ENCODE data around the gene SKOR1. TPM values are rescaled to one million over a fixed set of nuclear protein-coding genes. Genes with fewer than 3 reads are reported as not detected.

The SKOR1 gene
- total and polyA plus RNA-seq, 3 donors from 2014 or later = 1.1 to 2.2 (median 1.3) TPM

DNA sequence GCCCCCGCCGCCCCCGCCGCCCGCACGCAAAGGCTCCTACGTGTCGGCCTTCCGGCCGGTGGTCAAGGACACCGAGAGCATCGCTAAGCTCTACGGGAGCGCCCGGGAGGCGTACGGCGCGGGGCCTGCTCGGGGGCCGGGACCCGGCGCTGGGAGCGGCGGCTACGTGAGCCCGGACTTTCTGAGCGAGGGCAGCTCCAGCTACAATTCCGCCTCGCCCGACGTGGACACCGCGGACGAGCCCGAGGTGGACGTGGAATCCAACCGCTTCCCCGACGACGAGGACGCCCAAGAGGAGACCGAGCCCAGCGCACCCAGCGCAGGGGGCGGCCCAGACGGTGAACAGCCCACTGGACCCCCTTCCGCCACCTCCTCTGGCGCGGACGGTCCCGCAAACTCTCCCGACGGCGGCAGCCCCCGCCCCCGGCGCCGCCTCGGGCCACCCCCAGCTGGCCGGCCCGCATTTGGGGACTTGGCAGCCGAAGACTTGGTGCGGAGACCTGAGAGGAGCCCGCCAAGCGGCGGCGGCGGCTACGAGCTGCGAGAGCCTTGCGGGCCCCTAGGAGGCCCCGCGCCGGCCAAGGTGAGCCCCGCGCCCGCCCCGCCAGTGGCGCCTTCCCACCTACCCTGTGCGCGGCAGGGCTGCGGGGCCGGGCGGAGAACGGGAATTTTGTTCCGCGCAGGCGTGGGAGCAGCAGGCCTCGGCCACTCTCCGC is 2.4 kb downstream of the SKOR1 start:
- Histone ChIP-seq H3K4me3 (peak overlapping the region in 1 of 2 donors; percentile 30), H3K27ac (no peak overlapping the region), H3K27me3 (peaks cover 7% of the 10 kb centered on the region), H3K4me1 (peaks cover 11% of the 10 kb centered on the region), H3K36me3 (ENCODE audit: low read depth, missing control alignments) (no peaks in the 10 kb centered on the region), H3K9me3 (no peaks in the 10 kb centered on the region)
- 3 to 5% methylated on average over 33 to 64 of the region's 91 CpGs for WGBS, 2 donors
- no peak for DNase-seq
- TF ChIP-seq, protein P1, sequence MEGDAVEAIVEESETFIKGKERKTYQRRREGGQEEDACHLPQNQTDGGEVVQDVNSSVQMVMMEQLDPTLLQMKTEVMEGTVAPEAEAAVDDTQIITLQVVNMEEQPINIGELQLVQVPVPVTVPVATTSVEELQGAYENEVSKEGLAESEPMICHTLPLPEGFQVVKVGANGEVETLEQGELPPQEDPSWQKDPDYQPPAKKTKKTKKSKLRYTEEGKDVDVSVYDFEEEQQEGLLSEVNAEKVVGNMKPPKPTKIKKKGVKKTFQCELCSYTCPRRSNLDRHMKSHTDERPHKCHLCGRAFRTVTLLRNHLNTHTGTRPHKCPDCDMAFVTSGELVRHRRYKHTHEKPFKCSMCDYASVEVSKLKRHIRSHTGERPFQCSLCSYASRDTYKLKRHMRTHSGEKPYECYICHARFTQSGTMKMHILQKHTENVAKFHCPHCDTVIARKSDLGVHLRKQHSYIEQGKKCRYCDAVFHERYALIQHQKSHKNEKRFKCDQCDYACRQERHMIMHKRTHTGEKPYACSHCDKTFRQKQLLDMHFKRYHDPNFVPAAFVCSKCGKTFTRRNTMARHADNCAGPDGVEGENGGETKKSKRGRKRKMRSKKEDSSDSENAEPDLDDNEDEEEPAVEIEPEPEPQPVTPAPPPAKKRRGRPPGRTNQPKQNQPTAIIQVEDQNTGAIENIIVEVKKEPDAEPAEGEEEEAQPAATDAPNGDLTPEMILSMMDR (IDR thresholded peaks at IDR 0.05) = no peak
- no peak for TF ChIP-seq POLR2A (IDR thresholded peaks at IDR 0.05)
- intact Hi-C loops (cut with DNase I; ENCODE audit: low total_unique reads) = no loop called here

DNA sequence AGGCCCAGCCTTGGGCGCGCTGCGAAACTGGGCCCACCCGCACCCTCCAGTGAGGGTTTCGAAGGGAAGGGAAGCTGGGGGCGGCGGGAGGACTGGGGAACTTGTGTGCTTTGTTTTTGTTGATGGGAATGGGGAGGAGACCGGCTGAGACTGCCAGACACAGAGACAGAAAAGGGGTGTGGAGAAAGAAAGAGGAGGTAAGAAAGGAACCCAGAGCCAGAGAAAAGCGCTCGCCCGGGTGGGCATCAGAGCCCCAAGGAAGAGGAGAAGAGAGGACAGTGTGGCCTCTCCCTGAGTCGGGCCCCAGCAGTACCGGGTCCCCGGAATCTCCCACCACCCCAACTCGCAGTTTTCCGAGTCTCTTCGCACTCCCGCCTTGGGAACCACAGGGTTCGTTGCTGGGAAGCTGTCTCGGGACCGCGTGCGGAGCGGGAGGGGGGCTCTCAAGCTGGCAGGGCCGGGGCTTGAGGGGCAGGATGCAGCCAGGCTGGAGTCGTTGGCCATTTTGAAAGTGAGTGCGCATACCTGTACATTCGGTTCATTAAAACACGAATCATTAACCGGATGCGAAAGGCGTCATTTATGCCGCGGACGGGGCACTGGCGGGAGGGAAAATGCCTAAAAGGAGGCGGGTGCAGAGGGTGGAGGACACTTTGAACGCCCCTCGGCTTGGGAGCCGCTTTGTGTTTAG is 3.1 kb downstream of the SKOR1 start:
- Histone ChIP-seq H3K4me3 (peak overlapping the region in 1 of 2 donors; percentile 30), H3K36me3 (ENCODE audit: low read depth, missing control alignments) (no peaks in the 10 kb centered on the region), H3K27me3 (peaks cover 7% of the 10 kb centered on the region), H3K9me3 (no peaks in the 10 kb centered on the region), H3K4me1 (peaks cover 11% of the 10 kb centered on the region), H3K27ac (no peak overlapping the region)
- TF ChIP-seq, protein P1 (IDR thresholded peaks at IDR 0.05) = no peak
- TF ChIP-seq POLR2A (IDR thresholded peaks at IDR 0.05) = no peak
- 11% methylated on average over 38 to 40 of the region's 40 CpGs for WGBS, 2 donors
- no peak for DNase-seq
- intact Hi-C loops (cut with DNase I; ENCODE audit: low total_unique reads) = no loop called here

DNA sequence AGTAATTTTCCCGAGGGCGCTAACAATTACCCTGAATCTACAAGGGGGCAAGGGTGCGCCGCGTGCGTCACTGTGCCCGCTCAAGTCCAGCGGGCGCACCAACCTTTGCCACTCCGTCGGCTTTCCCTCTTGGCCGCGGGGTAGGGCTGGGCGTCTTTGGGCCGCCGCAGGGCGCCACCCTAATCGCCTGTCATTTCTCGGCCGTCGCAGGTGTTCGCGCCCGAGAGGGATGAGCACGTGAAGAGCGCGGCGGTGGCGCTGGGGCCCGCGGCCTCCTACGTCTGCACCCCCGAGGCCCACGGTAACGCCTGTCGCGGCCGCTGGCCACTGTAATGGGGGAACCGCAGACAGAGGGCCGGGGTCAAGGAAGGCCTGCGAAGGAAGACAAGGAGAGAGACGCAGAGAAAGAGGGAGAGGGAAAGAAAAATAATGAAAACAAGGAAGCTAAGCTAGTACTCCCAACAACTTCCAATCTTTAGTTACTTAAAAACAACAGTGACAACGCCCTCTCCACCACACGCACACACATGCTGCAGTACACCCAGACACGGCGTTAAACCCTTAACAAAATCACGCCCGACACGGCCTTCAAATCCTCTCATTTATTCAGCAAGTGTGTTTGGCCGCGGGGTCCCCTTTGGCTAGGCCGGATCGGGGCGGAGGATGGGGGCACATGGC is 3.8 kb downstream of the SKOR1 start:
- no peak for DNase-seq
- no peak overlapping the region for H3K4me3 ChIP-seq
- no peak overlapping the region for H3K27ac ChIP-seq
- no peaks in the 10 kb centered on the region for H3K9me3 ChIP-seq
- H3K27me3 ChIP-seq = peaks cover 7% of the 10 kb centered on the region
- no peaks in the 10 kb centered on the region for H3K36me3 ChIP-seq (ENCODE audit: low read depth, missing control alignments)
- 14 to 15% methylated on average over 50 to 54 of the region's 54 CpGs for WGBS, 2 donors
- TF ChIP-seq, protein P1 (IDR thresholded peaks at IDR 0.05) = no peak
- TF ChIP-seq POLR2A (IDR thresholded peaks at IDR 0.05) = no peak
- H3K4me1 ChIP-seq = peaks cover 18% of the 10 kb centered on the region
- intact Hi-C loops (cut with DNase I; ENCODE audit: low total_unique reads) = no loop called here

- intact Hi-C loops (cut with DNase I; ENCODE audit: low total_unique reads) = loop anchor here (10.0 kb wide), 2 partner anchors 305 to 375 kb away; partner anchors contain the start of gene C15orf61
- Histone ChIP-seq H3K4me3 (no peak overlapping the region), H3K4me1 (peaks cover 25% of the 10 kb centered on the region), H3K9me3 (no peaks in the 10 kb centered on the region), H3K27ac (no peak overlapping the region), H3K36me3 (ENCODE audit: low read depth, missing control alignments) (no peaks in the 10 kb centered on the region), H3K27me3 (peaks cover 7% of the 10 kb centered on the region)
- 25 to 26% methylated on average over 17 to 67 of the region's 68 CpGs for WGBS, 2 donors
- DNase-seq = no peak
- TF ChIP-seq, protein P1 (IDR thresholded peaks at IDR 0.05) = no peak
- TF ChIP-seq POLR2A (IDR thresholded peaks at IDR 0.05) = no peak
Observed at GRCh38 chr15:67829647-67830504, 4.6 kb downstream of the SKOR1 start.
